ENCODE results near the gene NUCKS1. TPM values are rescaled to one million over a fixed set of nuclear protein-coding genes. Genes with fewer than 3 reads are reported as not detected.

Gene NUCKS1
- total RNA-seq, 1 experiment from 2014 or later, result 237 TPM

DNA sequence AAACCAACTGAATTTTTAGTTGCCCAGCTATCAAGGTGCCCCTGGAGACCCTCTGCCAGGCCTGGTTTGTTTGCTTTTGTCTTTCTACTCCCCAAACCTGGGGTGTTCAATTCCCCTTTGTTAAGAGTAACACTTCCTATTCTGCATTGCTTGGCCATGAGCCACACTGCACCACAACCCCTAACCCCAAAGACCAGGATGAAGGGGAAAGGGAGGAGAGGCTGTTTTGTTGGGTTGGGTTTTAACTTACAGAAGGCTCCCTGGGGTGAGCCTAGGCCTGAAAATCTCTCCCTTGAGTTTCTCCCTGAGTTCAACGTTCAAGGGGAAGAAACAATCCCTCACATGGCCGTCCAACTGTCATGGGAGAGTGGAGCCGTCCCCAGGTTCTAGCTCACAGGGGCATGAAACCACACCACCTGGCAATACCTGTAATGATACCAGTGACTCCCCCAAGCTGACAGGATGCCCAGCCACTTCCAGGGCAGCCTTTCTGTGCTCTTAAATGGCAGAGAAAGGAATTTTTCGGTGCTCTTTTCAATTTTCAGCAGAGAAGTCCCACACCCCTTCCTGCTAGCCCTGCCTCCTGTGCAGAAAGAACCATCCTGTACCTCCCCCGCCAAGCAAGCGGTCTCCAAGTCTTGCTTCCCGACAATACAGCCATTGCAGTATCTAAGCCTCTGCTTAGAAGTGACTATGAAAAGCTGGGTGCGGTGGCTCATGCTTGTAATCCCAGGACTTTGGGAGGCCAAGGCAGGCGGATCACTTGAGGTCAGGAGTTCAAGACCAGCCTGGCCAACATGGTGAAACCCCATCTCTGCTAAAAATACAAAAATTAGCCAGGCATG lies 84.6 kb downstream of the NUCKS1 start:
- Histone ChIP-seq H3K27ac (ENCODE audit: low read depth, low read length) (peak overlapping the region; percentile 76), H3K79me2 (ENCODE audit: insufficient read depth, low read length) (peaks cover 6% of the 10 kb centered on the region; the same call in 1 of the 2 replicates)

DNA sequence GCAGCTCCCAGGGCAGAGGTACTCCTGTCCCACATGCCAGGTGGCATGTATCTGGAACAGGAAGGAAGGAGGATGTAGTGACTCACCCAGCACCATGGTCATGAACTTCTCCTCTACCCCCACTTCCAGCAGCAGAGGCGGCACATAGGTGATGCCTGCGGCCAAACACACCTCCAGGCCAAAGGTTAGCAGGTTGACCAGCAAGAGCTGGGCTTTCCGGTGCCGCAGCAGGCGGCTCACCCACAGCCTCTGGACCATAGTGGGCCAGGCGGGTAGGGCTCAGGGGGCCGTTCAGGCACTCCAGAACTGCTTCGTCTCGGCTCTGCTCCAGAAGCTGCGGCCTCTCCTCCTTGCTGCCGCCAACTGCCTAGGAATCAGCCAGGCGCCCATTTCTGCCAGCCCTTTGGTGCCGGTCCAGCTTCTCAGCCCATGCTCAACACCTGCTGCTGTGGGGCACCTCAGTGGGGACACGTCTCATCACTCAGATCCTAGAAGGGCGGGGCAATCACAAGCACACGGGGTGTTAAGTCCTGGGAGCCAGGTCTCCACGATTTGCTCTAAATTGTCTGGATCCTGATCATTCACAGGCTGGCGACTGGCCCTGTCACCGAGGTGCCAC lies 85.5 kb downstream of the NUCKS1 start:
- no TSS peak for BruUV-seq (replicated peaks)
- H3K9me3 ChIP-seq (ENCODE audit: control insufficient read depth in 1 of 2, insufficient read depth in 1 of 2, low read depth in 1 of 2, low read length in 2 of 2), result no peaks in the 10 kb centered on the region
- no peak overlapping the region for H2AFZ ChIP-seq (ENCODE audit: low read depth, low read length, poor library complexity, severe bottlenecking)
- peak; percentile 86 for ATAC-seq
- intact Hi-C loops (cut with micrococcal nuclease), result no loop called here
- DNase-seq (ENCODE audit: low read depth, low spot score), result peak; percentile 41
- no peaks in the 10 kb centered on the region; the same call in 1 of the 2 replicates for H3K79me2 ChIP-seq (ENCODE audit: insufficient read depth, low read length)
- RAD21 ChIA-PET (ENCODE audit: low non-redundant PET in 1 of 2, low total read pairs in 2 of 2, uncharacterized antibody in 2 of 2, unreplicated experiment in 2 of 2), result no interaction called here
- no peaks in the 10 kb centered on the region for H3K9me2 ChIP-seq (ENCODE audit: insufficient read depth)
- peak overlapping the region; percentile 52 for H3K9ac ChIP-seq (ENCODE audit: low read length)
- peak overlapping the region; percentile 32 to 49 for H3K4me3 ChIP-seq (replicated peaks in 1 of 2; ENCODE audit: low read depth in 1 of 2, low read length in 2 of 2)
- H4K20me1 ChIP-seq (ENCODE audit: insufficient read depth), result no peaks in the 10 kb centered on the region
- no peaks in the 10 kb centered on the region for H3K36me3 ChIP-seq (ENCODE audit: control insufficient read depth in 1 of 2, insufficient read depth in 2 of 2, low read length in 2 of 2)
- H3K27me3 ChIP-seq (ENCODE audit: insufficient read depth, low read length), result no peaks in the 10 kb centered on the region
- CTCF ChIA-PET, result interaction anchor here (0.6 to 2.5 kb wide), 4 partner anchors 47 to 313 kb away, joined by 3 to 9 read pairs (median 4); no protein-coding TSS in a partner anchor
- POLR2A ChIA-PET, result no interaction called here
- H3K27ac ChIP-seq (ENCODE audit: low read depth, low read length), result peak overlapping the region; percentile 76
- peaks cover 29 to 56% of the 10 kb centered on the region in 2 experiments for H3K4me1 ChIP-seq (ENCODE audit: control insufficient read depth in 1 of 2, insufficient read depth in 2 of 2, low read length in 2 of 2)
- H3K4me2 ChIP-seq (ENCODE audit: low read length), result peak overlapping the region; percentile 81
- peak; percentile 85; the same call in 1 of the 2 replicates for TF ChIP-seq FOSL1 (IDR thresholded peaks at IDR 0.05; ENCODE audit: low read depth)
- TF ChIP-seq, protein P1, sequence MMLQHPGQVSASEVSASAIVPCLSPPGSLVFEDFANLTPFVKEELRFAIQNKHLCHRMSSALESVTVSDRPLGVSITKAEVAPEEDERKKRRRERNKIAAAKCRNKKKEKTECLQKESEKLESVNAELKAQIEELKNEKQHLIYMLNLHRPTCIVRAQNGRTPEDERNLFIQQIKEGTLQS (IDR thresholded peaks at IDR 0.05), result no peak
- TF ChIP-seq POLR2AphosphoS5 (IDR thresholded peaks at IDR 0.05; ENCODE audit: low read depth, low read length), result peak; percentile 64
- TF ChIP-seq, protein P2, sequence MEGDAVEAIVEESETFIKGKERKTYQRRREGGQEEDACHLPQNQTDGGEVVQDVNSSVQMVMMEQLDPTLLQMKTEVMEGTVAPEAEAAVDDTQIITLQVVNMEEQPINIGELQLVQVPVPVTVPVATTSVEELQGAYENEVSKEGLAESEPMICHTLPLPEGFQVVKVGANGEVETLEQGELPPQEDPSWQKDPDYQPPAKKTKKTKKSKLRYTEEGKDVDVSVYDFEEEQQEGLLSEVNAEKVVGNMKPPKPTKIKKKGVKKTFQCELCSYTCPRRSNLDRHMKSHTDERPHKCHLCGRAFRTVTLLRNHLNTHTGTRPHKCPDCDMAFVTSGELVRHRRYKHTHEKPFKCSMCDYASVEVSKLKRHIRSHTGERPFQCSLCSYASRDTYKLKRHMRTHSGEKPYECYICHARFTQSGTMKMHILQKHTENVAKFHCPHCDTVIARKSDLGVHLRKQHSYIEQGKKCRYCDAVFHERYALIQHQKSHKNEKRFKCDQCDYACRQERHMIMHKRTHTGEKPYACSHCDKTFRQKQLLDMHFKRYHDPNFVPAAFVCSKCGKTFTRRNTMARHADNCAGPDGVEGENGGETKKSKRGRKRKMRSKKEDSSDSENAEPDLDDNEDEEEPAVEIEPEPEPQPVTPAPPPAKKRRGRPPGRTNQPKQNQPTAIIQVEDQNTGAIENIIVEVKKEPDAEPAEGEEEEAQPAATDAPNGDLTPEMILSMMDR (IDR thresholded peaks at IDR 0.05 in 2 of 3, conservative IDR thresholded peaks at IDR 0.05 in 1 of 3; ENCODE audit: borderline replicate concordance in 1 of 3, insufficient read depth in 1 of 3, low read depth in 2 of 3, low read length in 2 of 3), result no peak
- TF ChIP-seq, protein P3, sequence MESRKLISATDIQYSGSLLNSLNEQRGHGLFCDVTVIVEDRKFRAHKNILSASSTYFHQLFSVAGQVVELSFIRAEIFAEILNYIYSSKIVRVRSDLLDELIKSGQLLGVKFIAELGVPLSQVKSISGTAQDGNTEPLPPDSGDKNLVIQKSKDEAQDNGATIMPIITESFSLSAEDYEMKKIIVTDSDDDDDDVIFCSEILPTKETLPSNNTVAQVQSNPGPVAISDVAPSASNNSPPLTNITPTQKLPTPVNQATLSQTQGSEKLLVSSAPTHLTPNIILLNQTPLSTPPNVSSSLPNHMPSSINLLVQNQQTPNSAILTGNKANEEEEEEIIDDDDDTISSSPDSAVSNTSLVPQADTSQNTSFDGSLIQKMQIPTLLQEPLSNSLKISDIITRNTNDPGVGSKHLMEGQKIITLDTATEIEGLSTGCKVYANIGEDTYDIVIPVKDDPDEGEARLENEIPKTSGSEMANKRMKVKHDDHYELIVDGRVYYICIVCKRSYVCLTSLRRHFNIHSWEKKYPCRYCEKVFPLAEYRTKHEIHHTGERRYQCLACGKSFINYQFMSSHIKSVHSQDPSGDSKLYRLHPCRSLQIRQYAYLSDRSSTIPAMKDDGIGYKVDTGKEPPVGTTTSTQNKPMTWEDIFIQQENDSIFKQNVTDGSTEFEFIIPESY (IDR thresholded peaks at IDR 0.05; ENCODE audit: extremely low read depth, insufficient replicate concordance, low read length), result no peak
- no peak for TF ChIP-seq RAD21 (IDR thresholded peaks at IDR 0.05; ENCODE audit: low read depth)
- TF ChIP-seq ZNF274 (IDR thresholded peaks at IDR 0.05; ENCODE audit: low read depth, low read length), result no peak
- TF ChIP-seq EGR1 (IDR thresholded peaks at IDR 0.05; ENCODE audit: low read depth), result no peak
- no peak for TF ChIP-seq ZFX (IDR thresholded peaks at IDR 0.05)
- TF ChIP-seq JUND (IDR thresholded peaks at IDR 0.05), result peak; percentile 84
- TF ChIP-seq CEBPB (IDR thresholded peaks at IDR 0.05; ENCODE audit: low read depth), result no peak
- TF ChIP-seq POLR2A (IDR thresholded peaks at IDR 0.05; ENCODE audit: borderline replicate concordance, extremely low read depth, insufficient read depth, insufficient read length), result no peak
- TF ChIP-seq EZH2 (IDR thresholded peaks at IDR 0.05), result no peak

More for the DNA sequence above, 84.6 kb downstream of the NUCKS1 start:
- CTCF ChIA-PET, result interaction anchor here (1.0 to 2.5 kb wide), 4 partner anchors 8 to 312 kb away, joined by 3 to 9 read pairs (median 6); no protein-coding TSS in a partner anchor
- TF ChIP-seq EGR1 (IDR thresholded peaks at IDR 0.05; ENCODE audit: low read depth) (no peak), ZFX (IDR thresholded peaks at IDR 0.05) (0 out of 2 replicates have a peak, but pooled peaks have one; percentile 12)
- ATAC-seq (no peak), DNase-seq (ENCODE audit: low read depth, low spot score) (no peak)
- intact Hi-C loops (cut with micrococcal nuclease), result no loop called here
- POLR2A ChIA-PET, result no interaction called here
- H2AFZ ChIP-seq (ENCODE audit: low read depth, low read length, poor library complexity, severe bottlenecking), result no peak overlapping the region
- no peaks in the 10 kb centered on the region for H3K27me3 ChIP-seq (ENCODE audit: insufficient read depth, low read length)
- H3K9ac ChIP-seq (ENCODE audit: low read length), result peak overlapping the region; percentile 52
- RAD21 ChIA-PET (ENCODE audit: low non-redundant PET in 1 of 2, low total read pairs in 2 of 2, uncharacterized antibody in 2 of 2, unreplicated experiment in 2 of 2), result no interaction called here
- H4K20me1 ChIP-seq (ENCODE audit: insufficient read depth), result no peaks in the 10 kb centered on the region
- no peaks in the 10 kb centered on the region for H3K9me2 ChIP-seq (ENCODE audit: insufficient read depth)
- peaks cover 31 to 65% of the 10 kb centered on the region in 2 experiments for H3K4me1 ChIP-seq (ENCODE audit: control insufficient read depth in 1 of 2, insufficient read depth in 2 of 2, low read length in 2 of 2)
- peak overlapping the region; percentile 81 for H3K4me2 ChIP-seq (ENCODE audit: low read length)
- H3K9me3 ChIP-seq (ENCODE audit: control insufficient read depth in 1 of 2, insufficient read depth in 1 of 2, low read depth in 1 of 2, low read length in 2 of 2), result no peaks in the 10 kb centered on the region
- H3K4me3 ChIP-seq (replicated peaks in 1 of 2; ENCODE audit: low read depth in 1 of 2, low read length in 2 of 2), result peak overlapping the region in 1 of 2 experiments; percentile 49; a peak in 2 of 4 replicates
- H3K36me3 ChIP-seq (ENCODE audit: control insufficient read depth in 1 of 2, insufficient read depth in 2 of 2, low read length in 2 of 2), result no peaks in the 10 kb centered on the region
- no TSS peak for BruUV-seq (replicated peaks)
